Measurements from ENCODE around the gene FHIT. TPM values are rescaled to one million over a fixed set of nuclear protein-coding genes. Genes with fewer than 3 reads are reported as not detected.

Gene FHIT
- 0.65 and 1.1 TPM in 2 replicates for total RNA-seq

GRCh38 chr3:61251174-61251972, at the start of gene FHIT:
Gene FHIT (minus strand): TSS chr3:61251452.

